SHP77 (cell line): Measurements from ENCODE around the gene C5orf63.
"Not testable (repeated sequence)": the region's sequence is repeated elsewhere in the genome, so short reads cannot be mapped to it uniquely, and the experiment has no call there.

Experiments used
- DNase-seq, 2 experiments: peaks; one replicate each; lab custom pipeline; 2025; lab: John Stamatoyannopoulos, UW

The C5orf63 gene

DNA sequence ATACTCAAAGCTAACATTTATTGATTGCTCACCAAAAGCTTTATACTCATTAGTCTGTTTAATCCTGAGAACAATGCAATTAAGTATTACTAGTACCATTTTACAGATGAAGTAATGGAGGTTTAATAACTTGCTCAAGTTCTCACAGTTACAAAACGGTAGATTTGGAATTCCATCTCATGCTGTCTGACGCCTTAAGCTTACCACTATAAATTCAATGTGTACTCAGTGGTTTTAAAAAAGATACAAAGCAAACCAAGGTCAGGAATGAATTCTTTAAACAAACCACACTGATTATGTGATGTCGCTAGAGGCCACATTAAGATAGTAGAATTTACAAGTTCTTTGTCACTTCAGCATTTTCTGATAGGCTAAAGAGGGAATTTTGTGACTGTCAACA, 1.2 kb upstream of the C5orf63 start:
- no peak for DNase-seq

DNA sequence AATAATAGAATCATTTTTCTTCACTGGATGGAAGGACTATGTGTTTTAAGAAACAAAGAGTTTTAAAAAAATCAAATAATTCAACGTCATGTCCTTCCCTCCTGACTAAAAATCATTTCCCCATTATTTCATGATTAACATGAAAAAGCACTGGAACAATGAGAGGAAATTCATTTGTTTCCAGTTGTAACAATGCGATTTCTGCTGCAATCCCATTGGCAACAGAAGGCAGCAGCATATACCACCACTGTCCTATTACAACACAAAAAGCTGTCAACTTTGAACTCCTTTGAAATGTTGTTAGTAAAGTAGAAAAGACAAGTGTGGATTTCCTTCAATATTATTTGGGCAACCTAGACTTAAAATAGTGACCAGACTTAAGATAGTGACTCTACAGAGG, 3.1 kb downstream of the C5orf63 start:
- no peak for DNase-seq

DNA sequence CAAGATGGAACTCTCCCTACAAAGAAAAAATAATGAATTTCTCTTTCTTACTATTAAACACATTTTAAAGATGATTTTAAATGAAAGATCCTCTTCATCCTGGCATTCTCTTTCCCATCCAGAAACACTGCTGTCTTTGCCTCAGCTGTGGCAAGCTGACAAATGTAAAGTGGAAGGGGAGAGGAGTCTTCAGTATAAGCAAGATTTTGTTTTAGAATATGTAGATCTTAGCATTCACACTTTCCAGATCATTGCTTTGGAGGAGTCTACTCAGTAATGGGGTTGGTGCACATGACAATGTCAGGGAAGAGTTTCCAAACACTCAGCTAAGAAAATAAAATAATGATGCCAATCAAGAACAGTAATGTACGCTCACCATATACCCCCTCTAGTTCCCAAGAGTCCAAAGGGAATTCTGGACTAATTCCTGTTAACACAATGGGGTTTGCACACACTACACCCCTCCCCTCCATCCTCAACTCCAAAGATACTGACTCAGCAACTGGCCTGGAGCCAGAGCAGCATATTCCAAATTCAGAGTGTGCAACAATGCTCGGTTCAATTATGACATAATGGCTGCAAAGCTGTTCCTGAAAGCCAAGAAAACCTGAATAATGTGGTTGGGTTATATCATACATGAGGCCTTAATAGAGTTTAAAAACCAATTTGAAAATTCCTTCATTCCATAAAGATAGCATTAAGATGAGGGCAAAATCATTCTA, 4.6 kb downstream of the C5orf63 start:
- DNase-seq = no peak

DNA sequence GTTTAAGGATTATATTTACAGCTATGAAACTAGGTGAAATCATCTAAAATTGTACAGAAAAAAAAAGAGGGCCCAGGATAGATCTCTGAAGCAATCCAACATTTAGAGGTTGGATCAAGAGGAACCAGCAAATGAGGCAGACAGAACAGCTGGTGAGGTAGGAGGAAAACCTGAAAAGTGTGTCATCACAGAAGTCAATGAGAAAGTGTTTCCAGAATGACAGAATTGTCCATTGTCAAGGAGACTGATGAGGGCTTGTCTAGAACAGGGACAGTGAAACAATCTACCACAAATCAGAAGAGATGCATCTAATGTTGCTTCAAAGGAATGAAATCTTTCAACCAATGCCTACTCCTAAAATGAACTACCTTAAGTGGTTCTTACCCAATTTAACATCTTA, 6.6 kb downstream of the C5orf63 start:
- DNase-seq = no peak

DNA sequence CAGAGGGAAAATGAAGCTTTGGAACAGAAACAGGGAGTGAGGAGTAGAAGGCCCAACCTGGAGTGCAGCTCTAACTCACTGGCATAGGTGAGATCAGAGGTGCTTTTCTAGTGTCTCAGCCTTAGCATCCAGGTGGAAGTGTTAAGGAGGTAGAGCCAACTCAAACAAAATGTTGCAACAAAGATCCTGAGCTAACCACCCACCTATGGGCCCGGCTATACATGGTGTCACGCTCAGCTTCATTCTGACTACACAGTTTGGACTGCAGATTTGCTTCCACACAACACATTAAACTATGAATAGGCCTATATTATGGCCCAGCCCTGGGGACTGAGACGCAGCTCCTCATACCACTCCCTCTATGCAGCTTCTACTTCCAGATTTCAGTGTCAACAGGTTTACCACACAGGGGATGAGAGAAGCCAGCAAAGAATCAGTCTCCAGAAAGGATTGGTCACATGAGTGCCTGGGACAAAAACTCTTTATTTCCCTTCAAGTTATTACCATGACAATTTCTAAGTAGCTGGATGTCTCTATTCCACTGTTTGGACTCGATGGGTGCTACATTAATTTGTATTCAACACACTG, 9.0 kb downstream of the C5orf63 start:
- no peak for DNase-seq

DNA sequence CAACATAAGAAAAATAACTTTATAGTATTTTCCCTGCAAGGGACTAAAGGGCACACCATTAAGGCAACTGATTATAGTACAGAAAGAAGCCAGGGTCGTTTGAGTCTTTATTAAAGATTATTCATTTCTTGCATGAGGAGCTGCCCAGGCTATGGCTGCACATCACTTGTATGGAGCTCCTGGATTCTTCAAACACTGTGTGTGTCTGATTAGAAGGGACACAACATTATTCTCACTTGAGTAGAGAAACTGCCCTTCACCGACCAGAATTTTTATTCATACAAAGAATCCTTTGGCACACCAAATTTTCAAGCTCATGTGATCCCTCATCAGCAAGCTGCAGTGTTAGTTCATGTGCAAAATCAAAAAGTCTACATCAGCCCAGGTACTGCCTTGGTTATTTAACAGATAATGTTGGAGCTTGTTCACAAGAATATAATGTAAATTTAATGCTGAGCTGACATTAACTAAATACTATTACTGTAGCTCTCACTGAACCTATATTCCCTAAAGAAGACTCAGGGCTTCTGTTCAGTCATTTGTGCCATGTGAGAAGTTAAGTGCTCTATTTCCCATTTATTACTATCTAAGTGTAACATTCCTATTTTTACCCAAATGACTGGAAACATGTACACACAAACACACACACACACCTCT, 9.9 kb downstream of the C5orf63 start:
- DNase-seq = no peak

DNA sequence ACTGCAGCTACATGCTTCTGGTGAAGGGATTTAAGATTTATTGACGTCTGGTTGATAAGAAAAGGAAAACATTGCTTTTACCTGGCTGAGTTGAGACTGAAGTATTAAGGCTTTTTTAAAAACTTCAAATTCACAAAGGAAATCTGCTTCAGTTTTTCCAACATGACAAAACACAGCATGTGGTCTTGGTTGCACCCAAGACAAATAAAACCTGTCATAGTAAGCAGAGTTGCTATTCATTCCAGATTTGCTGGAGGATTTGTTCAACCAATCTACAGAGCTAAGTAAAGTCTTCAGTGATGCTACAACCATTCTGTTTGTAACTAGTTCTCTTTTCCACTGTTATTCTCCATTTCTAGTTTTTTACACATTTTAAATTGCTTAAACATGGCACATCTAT, 11.3 kb downstream of the C5orf63 start:
- no peak for DNase-seq

DNA sequence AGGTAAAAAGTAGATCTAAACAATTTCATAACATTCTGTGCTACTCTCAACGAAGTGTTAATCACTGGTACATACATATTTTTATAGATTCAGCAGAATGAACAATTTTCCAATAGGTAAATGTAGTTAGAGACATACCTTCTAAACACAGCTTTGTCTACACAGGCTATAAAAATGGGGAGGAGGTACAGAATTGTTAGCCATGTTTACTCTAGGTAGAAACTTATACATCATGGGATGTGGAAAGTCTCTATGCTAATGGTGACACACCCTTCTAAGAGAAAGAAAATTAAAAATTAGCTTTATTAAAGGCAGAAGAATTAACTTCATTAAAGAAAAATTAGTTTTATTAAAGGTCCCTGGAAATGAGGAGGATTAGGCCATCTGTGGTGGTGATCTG, 11.8 kb downstream of the C5orf63 start:
- DNase-seq = no peak

DNA sequence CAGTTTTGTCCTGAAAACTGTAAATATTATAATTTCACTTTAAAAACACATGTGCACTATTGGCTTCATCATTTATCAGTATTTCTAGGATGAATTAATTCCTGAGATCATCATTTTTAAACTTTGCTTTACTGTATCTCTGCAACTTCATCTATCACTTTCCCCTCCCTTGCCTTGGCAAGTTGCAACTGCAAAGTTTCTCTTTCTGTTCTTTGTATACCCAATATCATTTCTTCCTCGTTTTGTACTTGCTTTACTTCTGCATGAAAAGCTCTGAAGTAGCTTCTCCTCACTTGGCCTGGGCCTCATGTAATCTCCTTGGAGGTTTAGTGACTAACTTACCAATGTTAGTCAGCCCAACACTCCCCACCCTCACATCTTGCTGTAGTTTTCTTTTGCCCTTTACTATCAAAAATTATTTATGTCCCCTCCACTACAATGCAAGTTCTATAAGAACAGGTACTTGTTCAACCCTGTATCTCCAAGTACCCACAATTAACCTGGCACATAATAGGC, 12.8 kb downstream of the C5orf63 start:
- DNase-seq = no peak

DNA sequence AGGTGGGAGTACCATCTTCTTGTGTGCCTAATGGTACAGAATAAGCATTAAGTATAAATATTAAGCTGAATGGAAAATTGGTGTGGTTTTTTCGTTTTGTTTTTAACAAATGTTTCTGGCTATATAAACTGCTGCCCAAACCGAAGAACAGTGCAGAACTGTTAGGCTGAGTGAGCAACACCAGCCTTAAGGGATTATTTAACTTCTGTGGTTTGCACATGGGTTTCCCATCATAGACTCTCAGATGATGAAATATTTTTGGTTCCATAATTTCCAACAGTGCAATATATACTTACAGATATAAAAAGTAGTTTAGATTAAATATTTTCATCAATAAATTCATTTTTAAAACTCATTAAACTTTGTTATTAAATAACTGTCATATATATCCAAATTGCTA, 16.4 kb downstream of the C5orf63 start:
- DNase-seq = no peak

DNA sequence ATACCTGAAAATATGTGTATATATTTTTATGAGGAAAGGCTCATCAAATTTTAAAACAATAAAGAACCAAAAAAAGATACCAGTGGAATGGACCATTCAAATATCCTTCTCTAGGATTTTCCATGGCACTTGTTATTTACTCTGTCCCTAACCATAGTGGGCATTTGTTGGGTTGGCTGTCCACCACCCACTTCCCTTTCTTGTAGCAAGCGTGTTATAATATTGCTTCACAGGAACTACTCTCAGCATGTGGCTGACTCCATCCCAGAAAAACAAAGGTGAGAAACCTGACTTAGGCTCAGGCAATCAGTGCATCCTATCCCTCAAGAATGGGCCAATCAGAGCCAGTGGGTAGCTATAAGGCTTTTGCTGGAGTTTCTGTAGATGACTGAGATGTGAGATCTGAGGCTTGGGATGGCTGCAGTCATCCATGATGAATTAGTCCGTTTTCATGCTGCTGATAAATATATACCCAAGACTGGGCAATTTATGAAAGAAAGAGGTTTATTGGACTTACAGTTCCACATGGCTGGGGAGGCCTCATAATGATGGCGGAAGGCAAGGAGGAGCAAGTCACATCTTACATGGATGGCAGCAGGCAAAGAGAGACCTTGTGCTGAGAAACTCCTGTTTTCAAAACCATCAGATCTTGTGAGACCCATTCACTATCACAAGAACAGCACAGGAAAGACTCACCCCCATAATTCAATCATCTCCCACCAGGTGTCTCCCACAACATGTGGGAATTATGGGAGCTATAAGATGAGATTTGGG, 17.2 kb downstream of the C5orf63 start:
- DNase-seq = no peak

DNA sequence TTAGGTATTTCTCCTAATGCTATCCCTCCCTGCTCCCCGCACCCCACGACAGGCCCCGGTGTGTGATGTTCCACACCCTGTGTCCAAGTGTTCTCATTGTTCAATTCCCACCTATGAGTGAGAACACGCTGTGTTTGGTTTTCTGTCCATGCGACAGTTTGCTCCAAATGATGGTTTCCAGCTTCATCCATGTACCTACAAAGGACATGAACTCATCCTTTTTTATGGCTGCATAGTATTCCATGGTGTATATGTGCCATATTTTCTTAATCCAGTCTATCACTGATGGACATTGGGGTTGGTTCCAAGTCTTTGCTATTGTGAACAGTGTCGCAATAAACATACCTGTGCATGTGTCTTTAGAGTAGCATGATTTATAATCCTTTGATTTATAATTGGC, 19.8 kb downstream of the C5orf63 start:
- not testable (repeated sequence) for DNase-seq

DNA sequence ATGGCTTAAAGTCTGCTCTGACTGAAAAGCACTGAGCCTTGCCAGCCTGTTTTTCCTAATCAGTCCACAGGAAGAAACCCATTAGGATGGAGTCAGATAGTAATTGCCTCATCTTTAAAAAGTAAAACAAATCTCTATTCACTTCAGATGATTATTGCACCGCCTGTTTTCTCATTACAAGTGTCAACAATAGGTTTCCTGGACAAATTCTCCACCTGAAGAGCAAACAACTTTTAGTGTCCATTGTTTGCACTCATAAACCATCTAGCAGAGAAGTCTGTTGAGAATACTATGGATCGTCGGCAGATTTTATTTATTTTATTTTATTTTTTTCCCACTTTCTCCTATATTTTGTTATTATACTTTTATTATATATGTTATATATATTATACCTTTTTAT, 20.3 kb downstream of the C5orf63 start:
- DNase-seq = no peak

DNA sequence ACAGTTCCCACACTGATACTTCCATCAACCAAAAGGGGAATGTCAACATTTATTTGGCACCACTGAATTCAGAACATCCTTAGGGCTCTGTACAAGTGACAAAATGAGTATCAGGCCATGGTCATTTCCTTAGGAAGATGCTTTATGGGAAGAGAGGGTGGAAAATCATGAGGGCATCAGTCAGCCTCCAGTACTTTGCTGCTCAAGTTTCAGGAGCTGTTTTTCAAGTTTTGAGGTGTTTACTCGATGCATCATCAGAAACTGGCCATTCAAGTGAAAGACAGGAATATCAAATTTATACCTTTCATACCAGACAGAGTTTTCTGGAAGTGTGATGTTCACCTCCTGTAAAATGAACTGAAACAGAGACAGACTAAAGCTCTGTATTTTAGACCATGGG, 21.7 kb downstream of the C5orf63 start:
- no peak for DNase-seq

DNA sequence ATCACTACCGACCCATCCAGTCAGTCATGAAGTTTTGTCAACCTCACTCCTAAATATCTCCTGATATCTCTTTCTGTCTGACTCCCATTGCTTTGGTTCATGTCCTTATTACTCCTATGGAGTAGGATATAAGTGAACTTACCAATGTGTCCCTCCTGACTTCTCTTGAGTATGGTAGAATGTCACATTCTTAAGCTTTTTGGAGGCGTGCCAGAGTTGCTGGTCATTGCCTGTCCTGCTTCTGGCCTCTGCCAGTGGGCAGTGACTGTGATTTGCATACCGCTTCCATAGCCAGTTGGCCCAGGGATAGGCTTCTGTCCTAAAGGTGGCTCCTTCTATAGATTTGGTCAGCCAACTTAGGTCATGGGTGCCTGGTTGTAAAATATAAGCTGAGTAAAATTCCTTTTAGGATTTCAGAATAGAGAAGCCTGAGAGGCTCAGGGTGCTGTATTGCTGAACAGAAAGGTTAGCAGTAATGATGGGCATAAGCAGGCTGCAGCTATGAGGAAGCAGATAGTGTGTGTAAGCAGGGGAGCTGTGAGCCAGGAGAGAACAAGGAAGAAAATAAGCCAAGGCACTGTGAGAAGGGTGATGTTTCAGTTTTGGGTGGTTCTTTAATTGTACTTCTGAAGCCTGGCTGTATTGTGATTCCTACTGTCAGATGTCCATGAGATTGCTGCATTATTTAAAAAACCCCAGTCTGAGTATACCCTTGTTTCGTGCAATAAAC, 26.8 kb downstream of the C5orf63 start:
- no peak for DNase-seq

DNA sequence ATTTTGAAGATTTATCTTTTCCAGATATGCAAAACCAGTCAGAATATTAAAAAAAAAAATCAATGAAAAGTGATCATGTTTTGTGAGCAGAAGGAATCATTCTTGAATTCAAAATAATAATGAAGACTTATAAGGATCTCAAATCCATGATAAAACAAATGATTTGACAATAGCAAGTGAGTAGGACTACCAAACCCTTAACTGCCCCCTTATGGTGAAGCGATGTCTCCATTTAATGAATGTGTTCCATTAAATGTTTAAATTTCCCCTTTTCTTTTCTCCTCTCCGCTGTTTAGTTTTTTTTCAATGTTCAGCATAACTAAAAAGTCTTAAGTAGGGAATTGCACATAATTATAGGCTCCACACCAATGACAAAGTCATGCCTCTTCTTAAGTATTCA, 30.7 kb downstream of the C5orf63 start:
- no peak for DNase-seq

DNA sequence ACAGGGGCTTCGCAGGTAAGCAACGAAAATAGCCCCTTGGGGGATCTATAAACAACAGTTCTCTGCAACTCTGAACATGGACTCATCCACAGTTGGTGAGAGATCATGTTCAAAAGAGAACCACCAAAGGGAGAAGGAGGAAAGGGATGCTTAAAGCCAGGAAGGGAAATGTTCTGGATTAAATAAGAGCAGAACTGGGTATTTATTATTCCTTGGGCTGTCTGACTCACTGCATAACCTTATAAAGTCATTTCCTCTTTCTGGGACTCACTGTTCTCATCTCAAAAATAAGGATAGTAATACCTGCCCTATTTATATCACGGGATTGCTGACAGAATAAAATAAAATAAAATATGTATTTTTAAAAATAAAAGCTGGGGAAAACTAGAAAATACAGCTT, 31.7 kb downstream of the C5orf63 start:
- no peak for DNase-seq

DNA sequence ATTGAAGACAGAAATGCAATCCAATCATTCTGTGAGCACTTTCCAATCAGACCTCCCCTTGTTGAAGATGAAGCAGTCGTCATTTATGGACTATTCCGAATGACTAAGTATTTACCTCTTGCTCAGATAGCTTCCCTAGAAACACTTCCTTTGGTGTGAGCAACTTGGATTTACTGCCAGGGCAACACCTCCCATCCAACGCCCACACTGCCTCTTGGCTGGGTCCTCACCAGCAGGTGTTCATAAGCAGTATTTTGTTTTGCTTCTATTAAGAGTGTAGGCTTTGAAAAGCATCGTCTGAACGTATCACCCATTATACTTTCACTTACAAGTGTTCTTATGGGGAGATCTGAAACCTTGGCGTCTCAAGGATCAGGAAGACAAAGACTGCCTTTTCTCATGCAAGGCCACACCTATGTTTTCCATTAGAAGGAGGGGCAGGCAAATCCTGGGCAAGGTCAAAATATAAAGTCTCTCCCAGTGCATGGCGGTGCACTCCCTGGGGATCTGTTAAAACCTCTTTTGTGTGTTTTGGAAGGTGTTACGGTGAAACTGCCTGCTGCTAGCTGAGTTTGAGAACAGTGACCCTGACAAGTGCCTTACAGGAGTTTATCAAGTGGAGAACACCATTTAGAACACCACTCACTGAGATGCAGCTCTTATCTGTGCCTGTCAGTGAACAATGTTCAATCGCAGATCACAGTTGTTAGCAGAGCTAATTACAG, 32.3 kb downstream of the C5orf63 start:
- no peak for DNase-seq

DNA sequence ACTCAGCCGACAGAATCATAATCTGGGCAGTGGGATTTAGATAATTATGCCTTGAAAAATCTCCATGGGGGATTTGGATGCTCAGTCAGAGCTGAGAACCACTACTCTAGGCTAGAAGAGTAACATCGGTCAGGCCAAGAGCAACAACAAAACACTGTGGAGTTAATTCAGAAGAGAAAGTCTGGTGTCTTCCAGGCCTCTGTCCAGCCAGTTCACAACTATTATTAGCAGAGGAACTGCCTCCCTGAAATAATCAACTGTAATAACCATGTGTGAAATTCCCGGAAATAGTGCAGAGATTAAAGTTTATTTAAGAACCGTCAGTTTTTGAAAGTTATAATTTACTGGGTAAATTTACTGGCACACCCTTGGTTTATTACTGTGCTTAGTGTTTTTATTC, 34.8 kb downstream of the C5orf63 start:
- no peak for DNase-seq

DNA sequence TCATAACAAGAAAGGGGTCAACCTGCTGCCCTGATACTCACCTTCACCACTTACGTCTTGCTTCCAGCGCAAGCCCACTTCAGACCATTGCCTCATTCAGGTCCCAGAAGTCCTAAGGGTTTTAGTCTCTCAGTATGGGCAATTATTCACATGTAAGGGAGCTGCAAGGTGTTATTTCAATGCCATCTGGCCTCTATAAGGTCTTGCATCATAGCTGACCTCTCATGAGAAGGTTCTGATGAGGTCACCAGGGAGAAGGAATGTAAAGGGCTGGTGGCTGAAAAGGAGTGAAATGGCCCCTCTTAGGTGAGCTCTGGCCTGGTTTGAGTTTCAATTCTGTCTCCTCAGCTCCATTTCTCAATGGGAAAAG, 41.5 kb downstream of the C5orf63 start:
- DNase-seq = no peak

DNA sequence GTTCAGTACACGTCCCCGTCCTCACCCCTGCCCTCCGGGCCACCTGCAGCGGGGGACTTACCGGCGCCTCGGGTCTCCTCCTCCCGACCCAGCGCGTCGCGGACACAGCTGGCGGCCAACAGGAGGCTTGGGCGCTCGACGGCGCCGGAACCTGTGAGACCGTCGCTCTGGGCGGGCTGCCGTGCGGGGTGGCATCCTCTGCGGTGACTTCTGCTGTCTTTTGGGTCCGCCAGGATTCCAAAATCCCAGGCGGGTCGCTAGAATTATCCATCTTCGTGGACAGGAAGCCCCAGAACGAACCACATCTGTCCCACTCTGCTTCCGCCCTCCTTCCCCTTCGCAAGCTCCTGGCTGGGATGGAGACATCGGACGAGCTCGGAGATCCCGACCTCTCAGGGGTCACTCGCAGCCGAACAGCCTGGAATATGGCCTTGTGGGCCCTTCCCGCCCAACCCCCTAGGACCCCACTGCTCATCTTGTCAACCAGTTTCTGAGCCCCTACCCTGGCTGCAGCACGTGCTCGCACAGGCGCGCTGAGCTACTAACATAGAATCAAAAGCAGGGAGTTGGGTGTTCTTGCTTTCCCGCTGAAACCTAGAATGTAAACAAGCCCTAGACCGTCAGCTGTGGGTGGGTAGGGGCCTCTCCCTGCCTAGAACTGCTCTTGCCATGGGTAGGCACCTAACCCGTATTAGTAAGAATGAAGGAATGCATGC, 42.0 kb downstream of the C5orf63 start:
- DNase-seq = peak in 1 of 2 experiments; percentile 18
